Tibial artery (tissue), 4 donors: ENCODE data around the gene MCTP2.

ENCODE experiments used
- DNase-seq, 2 donors: peaks; one replicate each; pipeline ENCODE4 v3.0.0-alpha.2; 2019
- H3K27ac ChIP-seq, 2 donors: fragments of 200-600 bp; sonication (generic) in 1 of 2; 1 replicate in 1 of 2; 2 replicates in 1 of 2; pipeline ENCODE4 v1.5.1; 2018 to 2019; ENCODE audit warnings: mild to moderate bottlenecking in 1 of 2
- H3K27me3 ChIP-seq, 2 donors: fragments of 200-600 bp; sonication (generic) in 1 of 2; one replicate each; pipeline versions ENCODE4 v1.5.1 to v1.6.0; 2016 to 2019
- H3K36me3 ChIP-seq, 3 donors: fragments of 200-600 bp; sonication (generic) in 2 of 3; one replicate each; pipeline ENCODE4 v1.5.1; 2016 to 2019; ENCODE audit warnings: mild to moderate bottlenecking in 2 of 3
- H3K4me1 ChIP-seq, 4 donors: fragments of 200-600 bp; sonication (generic) in 2 of 4; 1 replicate in 3 of 4; 2 replicates in 1 of 4; pipeline ENCODE4 v1.5.1; 2016 to 2019
- H3K4me3 ChIP-seq, 2 donors: fragments of 200-600 bp; sonication (generic) in 1 of 2; 1 replicate in 1 of 2; 2 replicates in 1 of 2; pipeline ENCODE4 v1.5.1; 2018 to 2019; ENCODE audit warnings: mild to moderate bottlenecking in 2 of 2
- H3K9me3 ChIP-seq, 3 donors: fragments of 200-600 bp; sonication (generic) in 1 of 3; one replicate each; pipeline ENCODE4 v1.5.1; 2016 to 2019
- CTCF ChIP-seq, 2 experiments: fragments of 200-600 bp in 1 of 2; fragments of 450-650 bp in 1 of 2; IDR thresholded peaks; one replicate each; pipeline ENCODE4 v1.5.1; 2017 to 2019; ENCODE audit warnings: antibody characterized with exemption in 2 of 2, mild to moderate bottlenecking in 1 of 2, moderate library complexity in 1 of 2
- intact Hi-C: fragments of 100-400 bp; cut with DNase I; formaldehyde crosslinking; loops from one replicate; pipeline ENCODE4 v1.15.0; 2023; ENCODE audit warnings: low total_unique reads

MCTP2 gene

GRCh38 chr15:94523873-94524272 is 292.5 kb downstream of the MCTP2 start:
- no peaks in the 10 kb centered on the region for H3K4me1 ChIP-seq
- intact Hi-C loops = no loop called here

GRCh38 chr15:94524565-94524964 is 293.2 kb downstream of the MCTP2 start:
- H3K4me3 ChIP-seq = no peak overlapping the region
- TF ChIP-seq CTCF (IDR thresholded peaks at IDR 0.05) = no peak
- DNase-seq = no peak
- H3K4me1 ChIP-seq = no peaks in the 10 kb centered on the region
- H3K9me3 ChIP-seq = no peaks in the 10 kb centered on the region
- intact Hi-C loops = no loop called here
- H3K27ac ChIP-seq = no peak overlapping the region
- no peaks in the 10 kb centered on the region for H3K27me3 ChIP-seq
- no peaks in the 10 kb centered on the region for H3K36me3 ChIP-seq

More at GRCh38 chr15:94523873-94524272, 292.5 kb downstream of the MCTP2 start:
- H3K9me3 ChIP-seq = no peaks in the 10 kb centered on the region
- H3K36me3 ChIP-seq = no peaks in the 10 kb centered on the region
- H3K27ac ChIP-seq = no peak overlapping the region
- no peaks in the 10 kb centered on the region for H3K27me3 ChIP-seq
- DNase-seq = no peak
- no peak overlapping the region for H3K4me3 ChIP-seq
- no peak for TF ChIP-seq CTCF (IDR thresholded peaks at IDR 0.05)

- Histone ChIP-seq H3K36me3 (no peaks in the 10 kb centered on the region), H3K27me3 (no peaks in the 10 kb centered on the region), H3K9me3 (no peaks in the 10 kb centered on the region), H3K4me3 (no peak overlapping the region), H3K4me1 (no peaks in the 10 kb centered on the region), H3K27ac (no peak overlapping the region)
- TF ChIP-seq CTCF (IDR thresholded peaks at IDR 0.05) = peak in 1 of 2 experiments; percentile 10
- DNase-seq = no peak
- intact Hi-C loops = no loop called here
Measured at GRCh38 chr15:94526071-94526689, 294.8 kb downstream of the MCTP2 start.

- peak; percentile 30 to 63 for DNase-seq
- Histone ChIP-seq H3K36me3 (no peaks in the 10 kb centered on the region), H3K27me3 (peaks cover 0 to 3% of the 10 kb centered on the region in 2 donors), H3K4me1 (no peaks in the 10 kb centered on the region), H3K27ac (no peak overlapping the region), H3K4me3 (no peak overlapping the region), H3K9me3 (no peaks in the 10 kb centered on the region)
- no peak for TF ChIP-seq CTCF (IDR thresholded peaks at IDR 0.05)
- intact Hi-C loops = no loop called here
Measured at GRCh38 chr15:94532226-94532625, 300.9 kb downstream of the MCTP2 start.
